HepG2 (cell line): ENCODE data around the gene MYO7A.

Experiments used
- IKZF1 ChIP-seq: fragments of 450-650 bp; IDR thresholded peaks from 2 replicates; pipeline ENCODE4 v1.7.1; 2016
- MTA1 ChIP-seq: sonication (generic); formaldehyde crosslinking; IDR thresholded peaks from 2 replicates; pipeline ENCODE4 v1.4.0; 2020; ENCODE audit warnings: missing genetic modification reagents, mild to moderate bottlenecking, borderline replicate concordance
- NCOA1 ChIP-seq: sonication (generic); formaldehyde crosslinking; IDR thresholded peaks from 2 replicates; pipeline ENCODE4 v1.9.0; 2021; ENCODE audit warnings: missing genetic modification reagents
- NFYB ChIP-seq: sonication (generic); formaldehyde crosslinking; IDR thresholded peaks from 2 replicates; pipeline ENCODE4 v1.4.0; 2020; ENCODE audit warnings: missing genetic modification reagents
- NPAS2 ChIP-seq: sonication (generic); formaldehyde crosslinking; IDR thresholded peaks from 2 replicates; pipeline ENCODE4 v1.8.0; 2022; ENCODE audit warnings: mild to moderate bottlenecking, missing genetic modification reagents, borderline replicate concordance
- TF ChIP-seq, protein P1 (sequence below): sonication (generic); formaldehyde crosslinking; IDR thresholded peaks from 2 replicates; pipeline ENCODE4 v1.5.0; 2020; ENCODE audit warnings: mild to moderate bottlenecking, missing genetic modification reagents, moderate library complexity
- TF ChIP-seq, protein P2 (sequence below), 2 experiments: sonication (generic) in 1 of 2; formaldehyde crosslinking in 1 of 2; IDR thresholded peaks; 2 replicates each; pipeline versions ENCODE4 v1.4.0 to v1.6.1; 2016 to 2020; ENCODE audit warnings: borderline replicate concordance in 1 of 2, low read depth in 1 of 2, mild to moderate bottlenecking in 1 of 2, missing genetic modification reagents in 1 of 2
- TF ChIP-seq, protein P3 (sequence below): sonication (generic); formaldehyde crosslinking; IDR thresholded peaks from 2 replicates; pipeline ENCODE4 v1.8.1; 2023; ENCODE audit warnings: mild to moderate bottlenecking, missing genetic modification reagents
- TF ChIP-seq, protein P4 (sequence below): sonication (generic); formaldehyde crosslinking; IDR thresholded peaks from 2 replicates; pipeline ENCODE4 v1.4.0; 2020; ENCODE audit warnings: missing genetic modification reagents, mild to moderate bottlenecking, borderline replicate concordance
- TF ChIP-seq, protein P5 (sequence below): sonication (generic); formaldehyde crosslinking; IDR thresholded peaks from 2 replicates; pipeline ENCODE4 v1.4.0; 2020; ENCODE audit warnings: missing genetic modification reagents
- TF ChIP-seq, protein P6 (sequence below): IDR thresholded peaks from 2 replicates; pipeline ENCODE4 v1.6.1; 2012; ENCODE audit warnings: low read length, improper control_type of control experiment

DNA sequence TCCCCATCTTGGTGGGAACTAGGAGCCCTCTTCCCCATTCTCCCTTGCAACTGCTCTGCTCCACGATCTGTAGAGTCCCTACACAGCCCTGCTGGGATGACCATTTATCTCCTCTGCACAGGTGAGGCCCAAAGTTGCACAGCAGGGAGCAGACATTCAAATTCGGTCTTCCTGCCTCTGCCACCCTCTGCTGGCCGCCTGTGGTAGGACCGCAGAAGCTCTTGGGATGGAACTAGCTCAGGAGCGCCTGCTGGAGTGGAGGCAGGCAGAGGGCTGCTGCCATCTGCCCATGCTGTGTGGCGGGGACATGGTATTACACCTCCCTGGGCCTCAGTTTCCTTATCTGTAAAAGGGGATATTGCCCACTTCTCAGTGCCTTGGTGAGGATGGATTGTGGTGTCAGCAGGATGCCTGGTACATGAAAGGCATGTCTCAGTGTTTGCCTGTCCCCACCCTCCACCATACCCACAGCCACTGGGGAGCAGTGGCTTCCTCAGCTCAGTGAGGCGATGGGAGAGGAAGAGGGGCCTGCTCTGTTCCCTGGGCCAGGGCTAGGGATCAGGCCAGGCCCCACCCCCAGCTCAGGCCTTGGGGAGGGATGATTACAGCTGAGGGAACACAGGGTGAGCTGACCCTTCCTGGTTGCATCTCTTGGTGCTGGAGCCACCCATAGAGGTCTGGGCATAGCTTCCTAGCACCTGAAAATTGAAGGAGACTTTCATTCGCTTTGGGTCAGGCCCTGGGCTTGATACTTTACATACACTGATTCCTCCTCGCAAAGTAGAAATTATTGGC, 36.7 kb upstream of the MYO7A start:
- TF ChIP-seq NCOA1 (CRISPR knock-in tag) (no peak), NPAS2 (CRISPR knock-in tag) (no peak), NFYB (CRISPR knock-in tag) (no peak), IKZF1 (no peak), MTA1 (no peak)
- TF ChIP-seq, protein P1, sequence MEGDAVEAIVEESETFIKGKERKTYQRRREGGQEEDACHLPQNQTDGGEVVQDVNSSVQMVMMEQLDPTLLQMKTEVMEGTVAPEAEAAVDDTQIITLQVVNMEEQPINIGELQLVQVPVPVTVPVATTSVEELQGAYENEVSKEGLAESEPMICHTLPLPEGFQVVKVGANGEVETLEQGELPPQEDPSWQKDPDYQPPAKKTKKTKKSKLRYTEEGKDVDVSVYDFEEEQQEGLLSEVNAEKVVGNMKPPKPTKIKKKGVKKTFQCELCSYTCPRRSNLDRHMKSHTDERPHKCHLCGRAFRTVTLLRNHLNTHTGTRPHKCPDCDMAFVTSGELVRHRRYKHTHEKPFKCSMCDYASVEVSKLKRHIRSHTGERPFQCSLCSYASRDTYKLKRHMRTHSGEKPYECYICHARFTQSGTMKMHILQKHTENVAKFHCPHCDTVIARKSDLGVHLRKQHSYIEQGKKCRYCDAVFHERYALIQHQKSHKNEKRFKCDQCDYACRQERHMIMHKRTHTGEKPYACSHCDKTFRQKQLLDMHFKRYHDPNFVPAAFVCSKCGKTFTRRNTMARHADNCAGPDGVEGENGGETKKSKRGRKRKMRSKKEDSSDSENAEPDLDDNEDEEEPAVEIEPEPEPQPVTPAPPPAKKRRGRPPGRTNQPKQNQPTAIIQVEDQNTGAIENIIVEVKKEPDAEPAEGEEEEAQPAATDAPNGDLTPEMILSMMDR: peak; percentile 97
- TF ChIP-seq, protein P2, sequence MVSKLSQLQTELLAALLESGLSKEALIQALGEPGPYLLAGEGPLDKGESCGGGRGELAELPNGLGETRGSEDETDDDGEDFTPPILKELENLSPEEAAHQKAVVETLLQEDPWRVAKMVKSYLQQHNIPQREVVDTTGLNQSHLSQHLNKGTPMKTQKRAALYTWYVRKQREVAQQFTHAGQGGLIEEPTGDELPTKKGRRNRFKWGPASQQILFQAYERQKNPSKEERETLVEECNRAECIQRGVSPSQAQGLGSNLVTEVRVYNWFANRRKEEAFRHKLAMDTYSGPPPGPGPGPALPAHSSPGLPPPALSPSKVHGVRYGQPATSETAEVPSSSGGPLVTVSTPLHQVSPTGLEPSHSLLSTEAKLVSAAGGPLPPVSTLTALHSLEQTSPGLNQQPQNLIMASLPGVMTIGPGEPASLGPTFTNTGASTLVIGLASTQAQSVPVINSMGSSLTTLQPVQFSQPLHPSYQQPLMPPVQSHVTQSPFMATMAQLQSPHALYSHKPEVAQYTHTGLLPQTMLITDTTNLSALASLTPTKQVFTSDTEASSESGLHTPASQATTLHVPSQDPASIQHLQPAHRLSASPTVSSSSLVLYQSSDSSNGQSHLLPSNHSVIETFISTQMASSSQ (IDR thresholded peaks at IDR 0.05; ENCODE audit: low read depth): no peak
- TF ChIP-seq, protein P2 (CRISPR knock-in tag; IDR thresholded peaks at IDR 0.05; ENCODE audit: borderline replicate concordance): no peak; the same call in 1 of the 2 replicates
- TF ChIP-seq, protein P3, sequence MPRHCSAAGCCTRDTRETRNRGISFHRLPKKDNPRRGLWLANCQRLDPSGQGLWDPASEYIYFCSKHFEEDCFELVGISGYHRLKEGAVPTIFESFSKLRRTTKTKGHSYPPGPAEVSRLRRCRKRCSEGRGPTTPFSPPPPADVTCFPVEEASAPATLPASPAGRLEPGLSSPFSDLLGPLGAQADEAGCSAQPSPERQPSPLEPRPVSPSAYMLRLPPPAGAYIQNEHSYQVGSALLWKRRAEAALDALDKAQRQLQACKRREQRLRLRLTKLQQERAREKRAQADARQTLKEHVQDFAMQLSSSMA (CRISPR knock-in tag): no peak
- TF ChIP-seq, protein P4, sequence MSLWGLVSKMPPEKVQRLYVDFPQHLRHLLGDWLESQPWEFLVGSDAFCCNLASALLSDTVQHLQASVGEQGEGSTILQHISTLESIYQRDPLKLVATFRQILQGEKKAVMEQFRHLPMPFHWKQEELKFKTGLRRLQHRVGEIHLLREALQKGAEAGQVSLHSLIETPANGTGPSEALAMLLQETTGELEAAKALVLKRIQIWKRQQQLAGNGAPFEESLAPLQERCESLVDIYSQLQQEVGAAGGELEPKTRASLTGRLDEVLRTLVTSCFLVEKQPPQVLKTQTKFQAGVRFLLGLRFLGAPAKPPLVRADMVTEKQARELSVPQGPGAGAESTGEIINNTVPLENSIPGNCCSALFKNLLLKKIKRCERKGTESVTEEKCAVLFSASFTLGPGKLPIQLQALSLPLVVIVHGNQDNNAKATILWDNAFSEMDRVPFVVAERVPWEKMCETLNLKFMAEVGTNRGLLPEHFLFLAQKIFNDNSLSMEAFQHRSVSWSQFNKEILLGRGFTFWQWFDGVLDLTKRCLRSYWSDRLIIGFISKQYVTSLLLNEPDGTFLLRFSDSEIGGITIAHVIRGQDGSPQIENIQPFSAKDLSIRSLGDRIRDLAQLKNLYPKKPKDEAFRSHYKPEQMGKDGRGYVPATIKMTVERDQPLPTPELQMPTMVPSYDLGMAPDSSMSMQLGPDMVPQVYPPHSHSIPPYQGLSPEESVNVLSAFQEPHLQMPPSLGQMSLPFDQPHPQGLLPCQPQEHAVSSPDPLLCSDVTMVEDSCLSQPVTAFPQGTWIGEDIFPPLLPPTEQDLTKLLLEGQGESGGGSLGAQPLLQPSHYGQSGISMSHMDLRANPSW: no peak
- TF ChIP-seq, protein P5, sequence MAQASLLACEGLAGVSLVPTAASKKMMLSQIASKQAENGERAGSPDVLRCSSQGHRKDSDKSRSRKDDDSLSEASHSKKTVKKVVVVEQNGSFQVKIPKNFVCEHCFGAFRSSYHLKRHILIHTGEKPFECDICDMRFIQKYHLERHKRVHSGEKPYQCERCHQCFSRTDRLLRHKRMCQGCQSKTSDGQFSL: no peak
- TF ChIP-seq, protein P6, sequence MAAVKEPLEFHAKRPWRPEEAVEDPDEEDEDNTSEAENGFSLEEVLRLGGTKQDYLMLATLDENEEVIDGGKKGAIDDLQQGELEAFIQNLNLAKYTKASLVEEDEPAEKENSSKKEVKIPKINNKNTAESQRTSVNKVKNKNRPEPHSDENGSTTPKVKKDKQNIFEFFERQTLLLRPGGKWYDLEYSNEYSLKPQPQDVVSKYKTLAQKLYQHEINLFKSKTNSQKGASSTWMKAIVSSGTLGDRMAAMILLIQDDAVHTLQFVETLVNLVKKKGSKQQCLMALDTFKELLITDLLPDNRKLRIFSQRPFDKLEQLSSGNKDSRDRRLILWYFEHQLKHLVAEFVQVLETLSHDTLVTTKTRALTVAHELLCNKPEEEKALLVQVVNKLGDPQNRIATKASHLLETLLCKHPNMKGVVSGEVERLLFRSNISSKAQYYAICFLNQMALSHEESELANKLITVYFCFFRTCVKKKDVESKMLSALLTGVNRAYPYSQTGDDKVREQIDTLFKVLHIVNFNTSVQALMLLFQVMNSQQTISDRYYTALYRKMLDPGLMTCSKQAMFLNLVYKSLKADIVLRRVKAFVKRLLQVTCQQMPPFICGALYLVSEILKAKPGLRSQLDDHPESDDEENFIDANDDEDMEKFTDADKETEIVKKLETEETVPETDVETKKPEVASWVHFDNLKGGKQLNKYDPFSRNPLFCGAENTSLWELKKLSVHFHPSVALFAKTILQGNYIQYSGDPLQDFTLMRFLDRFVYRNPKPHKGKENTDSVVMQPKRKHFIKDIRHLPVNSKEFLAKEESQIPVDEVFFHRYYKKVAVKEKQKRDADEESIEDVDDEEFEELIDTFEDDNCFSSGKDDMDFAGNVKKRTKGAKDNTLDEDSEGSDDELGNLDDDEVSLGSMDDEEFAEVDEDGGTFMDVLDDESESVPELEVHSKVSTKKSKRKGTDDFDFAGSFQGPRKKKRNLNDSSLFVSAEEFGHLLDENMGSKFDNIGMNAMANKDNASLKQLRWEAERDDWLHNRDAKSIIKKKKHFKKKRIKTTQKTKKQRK: no peak
